HepG2 (cell line): Measurements from ENCODE around the gene KRCC1. TPM values are rescaled to one million over a fixed set of nuclear protein-coding genes. Genes with fewer than 3 reads are reported as not detected.
A peak's percentile ranks its signal among the peaks of the same experiment; 100 is the strongest.

Experiments used
- ATAC-seq: fragments of 200-7000 bp; cut with Tn5 transposase; 3 replicates; pipeline ENCODE4 v1.9.1; 2020; ENCODE audit warnings: mild to moderate bottlenecking, moderate library complexity
- BruUV-seq: library from RNA; stranded (reverse); fragments of 400-500 nt; replicated peaks from 2 replicates; lab custom pipeline; 2021; lab: Mats Ljungman, UMichigan
- CTCF ChIA-PET: fragments of 300-600 bp; formaldehyde crosslinking; extraction: SDS; loops from one replicate; lab custom pipeline; 2021; ENCODE audit warnings: low total read pairs, inconsistent platforms, low intra/inter-chr PET ratio; lab: Yijun Ruan, JAX
- POLR2A ChIA-PET: fragments of 350-600 bp; sonication (Branson Sonifier 250); formaldehyde crosslinking; loops from one replicate; lab custom pipeline; 2020; ENCODE audit warnings: antibody characterized with exemption, inconsistent platforms; lab: Yijun Ruan, JAX
- DNase-seq: peaks from one replicate; pipeline ENCODE4 v3.0.0-alpha.2; 2015; ENCODE audit warnings: low spot score
- FAIRE-seq: peaks from 3 replicates; lab custom pipeline; 2011; peaks lifted over from hg19 to GRCh38; lab: Jason Lieb, UNC
- H2AFZ ChIP-seq: one replicate; pipeline ENCODE4 v1.6.1; 2011; ENCODE audit warnings: low read length, inconsistent platforms
- H3K27ac ChIP-seq: fragments of 300-600 bp; 3 replicates; pipeline ENCODE4 v1.8.0; 2011; ENCODE audit warnings: mixed run types, mild to moderate bottlenecking, mixed read lengths, low read length, inconsistent platforms; ENCODE audit not compliant: insufficient read depth; ENCODE audit errors: extremely low read length
- H3K27me3 ChIP-seq, 2 experiments: fragments of 200-600 bp in 1 of 2; 2 replicates in 1 of 2; 3 replicates in 1 of 2; pipeline versions ENCODE4 v1.6.0 to v1.8.0; 2011; ENCODE audit warnings: low read length in 2 of 2, mild to moderate bottlenecking in 2 of 2, moderate library complexity in 2 of 2, inconsistent platforms in 1 of 2; ENCODE audit not compliant: insufficient read depth in 2 of 2, control insufficient read depth in 1 of 2
- H3K36me3 ChIP-seq, 2 experiments: fragments of 200-600 bp in 1 of 2; replicated peaks in 1 of 2; 2 replicates in 1 of 2; 3 replicates in 1 of 2; pipeline versions ENCODE4 v1.5.1 to v1.8.0; 2011; ENCODE audit warnings: low read length in 2 of 2, inconsistent platforms in 1 of 2; ENCODE audit not compliant: insufficient read depth in 2 of 2, control insufficient read depth in 1 of 2
- H3K4me1 ChIP-seq: 2 replicates; pipeline ENCODE4 v1.5.1; 2012; ENCODE audit warnings: low read length, inconsistent platforms; ENCODE audit not compliant: insufficient read depth
- H3K4me2 ChIP-seq: 2 replicates; pipeline ENCODE4 v1.6.0; 2011; ENCODE audit warnings: low read depth, low read length, inconsistent platforms
- H3K4me3 ChIP-seq, 3 experiments: fragments of 200-600 bp in 1 of 3; sonication (generic), shearing (Covaris generic) in 1 of 3; replicated peaks in 1 of 3; 2 replicates each; pipeline ENCODE4 v1.5.1; 2011 to 2016; ENCODE audit warnings: low read length in 3 of 3, inconsistent platforms in 2 of 3, low read depth in 2 of 3, mild to moderate bottlenecking in 2 of 3, control low read depth in 1 of 3, mixed read lengths in 1 of 3; ENCODE audit not compliant: insufficient read depth in 1 of 3
- H3K79me2 ChIP-seq: one replicate; pipeline ENCODE4 v1.6.1; 2011; ENCODE audit warnings: low read length, inconsistent platforms; ENCODE audit not compliant: insufficient read depth
- H3K9ac ChIP-seq: 2 replicates; pipeline ENCODE4 v1.6.0; 2011; ENCODE audit warnings: mild to moderate bottlenecking, low read depth, low read length, inconsistent platforms; ENCODE audit not compliant: insufficient read depth
- H3K9me3 ChIP-seq: 2 replicates; pipeline ENCODE4 v1.5.1; 2012; ENCODE audit warnings: mild to moderate bottlenecking, low read length
- H4K20me1 ChIP-seq: 2 replicates; pipeline ENCODE4 v1.6.0; 2011; ENCODE audit warnings: inconsistent platforms, mild to moderate bottlenecking, low read length, moderate library complexity; ENCODE audit not compliant: insufficient read depth
- ARHGAP35 ChIP-seq: sonication (generic); formaldehyde crosslinking; IDR thresholded peaks from 2 replicates; pipeline ENCODE4 v1.9.0; 2022; ENCODE audit warnings: mild to moderate bottlenecking, inconsistent platforms, moderate library complexity, missing genetic modification reagents, borderline replicate concordance
- GABPA ChIP-seq, 2 experiments: IDR thresholded peaks; 2 replicates each; pipeline ENCODE4 v1.6.1; 2011 to 2016; ENCODE audit warnings: low read depth in 2 of 2, low read length in 1 of 2, missing biosample characterization in 1 of 2, missing genetic modification characterization in 1 of 2
- MXI1 ChIP-seq: IDR thresholded peaks from 3 replicates; pipeline ENCODE4 v1.6.1; 2012; ENCODE audit warnings: low read depth, low read length, inconsistent platforms, borderline replicate concordance
- NFIC ChIP-seq: IDR thresholded peaks from 2 replicates; pipeline ENCODE4 v1.6.1; 2012; ENCODE audit warnings: mild to moderate bottlenecking, low read length, inconsistent platforms
- RARG ChIP-seq: sonication (generic); formaldehyde crosslinking; IDR thresholded peaks from 2 replicates; pipeline ENCODE4 v1.4.0; 2020; ENCODE audit warnings: low read depth, mild to moderate bottlenecking, missing genetic modification reagents
- RNF2 ChIP-seq: fragments of 450-650 bp; conservative IDR thresholded peaks from 2 replicates; pipeline ENCODE4 v1.6.1; 2016; ENCODE audit warnings: low read depth
- ZBTB33 ChIP-seq: sonication (generic); formaldehyde crosslinking; IDR thresholded peaks from 2 replicates; pipeline ENCODE4 v1.4.0; 2020; ENCODE audit warnings: missing genetic modification reagents
- ZNF280D ChIP-seq: sonication (generic); formaldehyde crosslinking; IDR thresholded peaks from 2 replicates; pipeline ENCODE4 v1.5.1; 2020; ENCODE audit warnings: mild to moderate bottlenecking, missing genetic modification reagents
- ZNF382 ChIP-seq: sonication (generic); formaldehyde crosslinking; IDR thresholded peaks from 2 replicates; pipeline ENCODE4 v1.5.0; 2020; ENCODE audit warnings: missing genetic modification reagents, mild to moderate bottlenecking, borderline replicate concordance
- ZNF740 ChIP-seq: sonication (generic); formaldehyde crosslinking; IDR thresholded peaks from 2 replicates; pipeline ENCODE4 v1.4.0; 2020; ENCODE audit warnings: missing genetic modification reagents
- ZNF883 ChIP-seq: sonication (generic); formaldehyde crosslinking; IDR thresholded peaks from 2 replicates; pipeline ENCODE4 v1.5.1; 2020; ENCODE audit warnings: mild to moderate bottlenecking, missing genetic modification reagents; ENCODE audit errors: not compliant biosample characterization
- WGBS: methylation state at CpG from one replicate; pipeline ENCODE4 v1.1.6; 2017; ENCODE audit warnings: low lambda C conversion rate; 5-methylcytosine and 5-hydroxymethylcytosine counted together
- in situ Hi-C: cut with HindIII; loops from 2 replicates; pipeline ENCODE4 v1.10.0; 2017; ENCODE audit warnings: low pct_unique_long_range_greater_than_20kb; ENCODE audit not compliant: extremely low pct_ligation_motif_present
- intact Hi-C: fragments of 100-400 bp; cut with micrococcal nuclease; formaldehyde crosslinking; loops from one replicate; pipeline ENCODE4 v1.10.0; 2022; ENCODE audit not compliant: unreplicated experiment
- polyA plus RNA-seq, 8 experiments: library from polyadenylated mRNA; depleted of rRNA in 3 of 8; stranded (reverse) in 7 of 8; unstranded in 1 of 8; fragments of >200 nt; fragmentation: Illumina TruSeq in 4 of 8; extraction: Trizol in 4 of 8; gene quantifications; 2 replicates each; pipeline versions ENCODE4 v1.2.1 to v1.2.3, GENCODE V29; 2011 to 2016; ENCODE audit warnings: low read depth in 4 of 8, missing spikeins in 1 of 8, mixed read lengths in 1 of 8; ENCODE audit not compliant: insufficient read depth in 1 of 8
- total RNA-seq, 5 experiments: library from RNA; depleted of rRNA; stranded (reverse); fragments of >200 nt; fragmentation: Illumina TruSeq; extraction: Trizol; gene quantifications; 2 replicates each; pipeline ENCODE4 v1.2.3, GENCODE V29; 2016; ENCODE audit warnings: low read depth in 1 of 5
- TF ChIP-seq, protein P1 (sequence below): IDR thresholded peaks from 2 replicates; pipeline ENCODE4 v1.6.1; 2016

KRCC1 gene
- total and polyA plus RNA-seq, 2 of the 13 experiments (the other 11 are each of a cell fraction or from before 2014, with no cell fraction given) = 6.5 to 7.7 TPM

- TF ChIP-seq, protein P1, sequence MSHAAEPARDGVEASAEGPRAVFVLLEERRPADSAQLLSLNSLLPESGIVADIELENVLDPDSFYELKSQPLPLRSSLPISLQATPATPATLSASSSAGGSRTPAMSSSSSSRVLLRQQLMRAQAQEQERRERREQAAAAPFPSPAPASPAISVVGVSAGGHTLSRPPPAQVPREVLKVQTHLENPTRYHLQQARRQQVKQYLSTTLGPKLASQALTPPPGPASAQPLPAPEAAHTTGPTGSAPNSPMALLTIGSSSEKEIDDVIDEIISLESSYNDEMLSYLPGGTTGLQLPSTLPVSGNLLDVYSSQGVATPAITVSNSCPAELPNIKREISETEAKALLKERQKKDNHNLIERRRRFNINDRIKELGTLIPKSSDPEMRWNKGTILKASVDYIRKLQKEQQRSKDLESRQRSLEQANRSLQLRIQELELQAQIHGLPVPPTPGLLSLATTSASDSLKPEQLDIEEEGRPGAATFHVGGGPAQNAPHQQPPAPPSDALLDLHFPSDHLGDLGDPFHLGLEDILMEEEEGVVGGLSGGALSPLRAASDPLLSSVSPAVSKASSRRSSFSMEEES (CRISPR knock-in tag) = no peak
- TF ChIP-seq GABPA (IDR thresholded peaks at IDR 0.05; ENCODE audit: low read depth, low read length) = peak; percentile 61
- TF ChIP-seq GABPA (CRISPR knock-in tag; IDR thresholded peaks at IDR 0.05; ENCODE audit: low read depth) = peak; percentile 81
- TF ChIP-seq ZBTB33 (CRISPR knock-in tag) = no peak
- TF ChIP-seq ARHGAP35 (CRISPR knock-in tag) = no peak
- TF ChIP-seq RARG (CRISPR knock-in tag) = no peak
These were observed at the start of gene KRCC1 (continued) for GRCh38 chr2:88055371-88056128.

DNA sequence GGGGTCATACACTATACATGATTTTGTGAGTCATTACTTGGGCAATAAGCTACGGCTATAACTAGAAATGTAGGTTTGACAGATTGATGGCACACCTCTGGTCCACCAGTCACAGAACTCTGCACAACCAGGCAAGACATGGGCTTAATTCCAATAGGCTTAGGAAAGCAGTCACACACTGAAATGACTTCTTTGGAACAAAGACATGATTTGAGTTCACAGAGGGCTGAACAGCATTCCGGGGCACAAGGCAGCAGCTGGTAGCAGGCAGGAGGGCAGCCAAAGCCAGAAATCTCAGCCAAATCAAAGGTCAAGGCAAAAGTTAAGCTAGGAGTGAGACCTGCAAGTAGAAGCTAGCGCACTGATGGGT is 44.9 kb upstream of the KRCC1 start:
- no peak overlapping the region for H2AFZ ChIP-seq
- TF ChIP-seq MXI1 = no peak
- TF ChIP-seq RNF2 = no peak
- TF ChIP-seq ZNF740 (CRISPR knock-in tag) = no peak
- TF ChIP-seq ZNF280D = no peak
- TF ChIP-seq ZNF382 (CRISPR knock-in tag) = no peak
- TF ChIP-seq NFIC = no peak
- TF ChIP-seq ZNF883 (CRISPR knock-in tag) = no peak

More for the DNA sequence above, 44.9 kb upstream of the KRCC1 start:
- BruUV-seq = no TSS peak
- no peaks in the 10 kb centered on the region for H4K20me1 ChIP-seq
- no peaks in the 10 kb centered on the region for H3K9me3 ChIP-seq
- H3K79me2 ChIP-seq = no peaks in the 10 kb centered on the region
- no peak overlapping the region for H3K27ac ChIP-seq
- ChIA-PET CTCF (no interaction called here), POLR2A (interaction anchor here (1.1 to 1.3 kb wide), 2 partner anchors 25 to 27 kb away, joined by 4 to 6 read pairs; partner anchors contain the start of gene FABP1)
- ATAC-seq (peak; percentile 45; the same call in 2 of the 3 replicates), DNase-seq (no peak), FAIRE-seq (no peak)
- H3K27me3 ChIP-seq = peaks cover 3 to 34% of the 10 kb centered on the region in 2 experiments; a peak in 4 of 5 replicates
- no peak overlapping the region for H3K9ac ChIP-seq
- no peaks in the 10 kb centered on the region for H3K36me3 ChIP-seq
- H3K4me3 ChIP-seq = no peak overlapping the region
- H3K4me2 ChIP-seq = no peak overlapping the region
- in situ Hi-C loops = no loop called here
- intact Hi-C loops = no loop called here
- WGBS = 40% methylated on average over 3 of the region's 3 CpGs
- H3K4me1 ChIP-seq = peaks cover 7% of the 10 kb centered on the region
